Measurements from ENCODE around the gene FARP1. TPM values are rescaled to one million over a fixed set of nuclear protein-coding genes. Genes with fewer than 3 reads are reported as not detected.
A peak's percentile ranks its signal among the peaks of the same experiment; 100 is the strongest.

The FARP1 gene
- total RNA-seq, 1 donor from 2014 or later, result 278 TPM

- Mint-ChIP-seq H3K4me1 (ENCODE audit: low read depth) (peaks cover 20% of the 10 kb centered on the region), H3K9me3 (ENCODE audit: low read depth) (peaks cover 28% of the 10 kb centered on the region), H3K27ac (peak overlapping the region; percentile 1), H3K4me3 (ENCODE audit: low read depth) (no peak overlapping the region), H3K27me3 (no peaks in the 10 kb centered on the region), H3K36me3 (ENCODE audit: insufficient read depth) (peaks cover 50% of the 10 kb centered on the region)
- no peak for TF ChIP-seq CTCF (IDR thresholded peaks at IDR 0.05; ENCODE audit: unreplicated experiment)
- no peak for DNase-seq (ENCODE audit: low spot score, unreplicated experiment)
Measured at GRCh38 chr13:98207416-98207815, 64.5 kb downstream of the FARP1 start.

GRCh38 chr13:98208606-98209005 is 65.7 kb downstream of the FARP1 start:
- Mint-ChIP-seq H3K27ac (peak overlapping the region; percentile 71), H3K4me1 (ENCODE audit: low read depth) (peaks cover 22% of the 10 kb centered on the region), H3K4me3 (ENCODE audit: low read depth) (no peak overlapping the region), H3K27me3 (no peaks in the 10 kb centered on the region), H3K9me3 (ENCODE audit: low read depth) (peaks cover 25% of the 10 kb centered on the region), H3K36me3 (ENCODE audit: insufficient read depth) (peaks cover 49% of the 10 kb centered on the region)
- no peak for DNase-seq (ENCODE audit: low spot score, unreplicated experiment)
- TF ChIP-seq CTCF (IDR thresholded peaks at IDR 0.05; ENCODE audit: unreplicated experiment), result no peak

- Mint-ChIP-seq H3K4me3 (ENCODE audit: low read depth) (no peak overlapping the region), H3K27me3 (no peaks in the 10 kb centered on the region), H3K9me3 (ENCODE audit: low read depth) (peaks cover 10% of the 10 kb centered on the region), H3K4me1 (ENCODE audit: low read depth) (peaks cover 30% of the 10 kb centered on the region), H3K27ac (peak overlapping the region; percentile 54), H3K36me3 (ENCODE audit: insufficient read depth) (peaks cover 32% of the 10 kb centered on the region)
- no peak for TF ChIP-seq CTCF (IDR thresholded peaks at IDR 0.05; ENCODE audit: unreplicated experiment)
- DNase-seq (ENCODE audit: low spot score, unreplicated experiment), result no peak
Measured at GRCh38 chr13:98212763-98213162, 69.9 kb downstream of the FARP1 start.

- Mint-ChIP-seq H3K27ac (no peak overlapping the region), H3K36me3 (ENCODE audit: insufficient read depth) (peaks cover 36% of the 10 kb centered on the region), H3K4me3 (ENCODE audit: low read depth) (no peak overlapping the region), H3K27me3 (no peaks in the 10 kb centered on the region), H3K9me3 (ENCODE audit: low read depth) (peaks cover 10% of the 10 kb centered on the region), H3K4me1 (ENCODE audit: low read depth) (peaks cover 33% of the 10 kb centered on the region)
- DNase-seq (ENCODE audit: low spot score, unreplicated experiment), result no peak
- no peak for TF ChIP-seq CTCF (IDR thresholded peaks at IDR 0.05; ENCODE audit: unreplicated experiment)
Measured at GRCh38 chr13:98213354-98213753, 70.5 kb downstream of the FARP1 start.

GRCh38 chr13:98214008-98214643 is 71.2 kb downstream of the FARP1 start:
- H3K4me3 Mint-ChIP-seq (ENCODE audit: low read depth), result no peak overlapping the region
- H3K4me1 Mint-ChIP-seq (ENCODE audit: low read depth), result peaks cover 33% of the 10 kb centered on the region
- peaks cover 7% of the 10 kb centered on the region for H3K9me3 Mint-ChIP-seq (ENCODE audit: low read depth)
- no peak for TF ChIP-seq CTCF (IDR thresholded peaks at IDR 0.05; ENCODE audit: unreplicated experiment)
- H3K27me3 Mint-ChIP-seq, result no peaks in the 10 kb centered on the region
- DNase-seq (ENCODE audit: low spot score, unreplicated experiment), result no peak
- peaks cover 34% of the 10 kb centered on the region for H3K36me3 Mint-ChIP-seq (ENCODE audit: insufficient read depth)
- H3K27ac Mint-ChIP-seq, result peak overlapping the region; percentile 73
